ENCODE data around the gene ADAP1. TPM values are rescaled to one million over a fixed set of nuclear protein-coding genes. Genes with fewer than 3 reads are reported as not detected.

The ADAP1 gene
- total and polyA plus RNA-seq, 2 of the 13 experiments (the other 11 are each of a cell fraction or from before 2014, with no cell fraction given): 10.5 to 24.6 TPM

- TF ChIP-seq MXD3 (CRISPR knock-in tag; IDR thresholded peaks at IDR 0.05) (peak; percentile 73; the same call in 1 of the 2 replicates), ZNF343 (CRISPR knock-in tag; IDR thresholded peaks at IDR 0.05) (no peak), ZNF101 (CRISPR knock-in tag; IDR thresholded peaks at IDR 0.05; ENCODE audit: borderline replicate concordance, low read depth) (0 out of 2 replicates have a peak, but pooled peaks have one; percentile 57), ERF (CRISPR knock-in tag; IDR thresholded peaks at IDR 0.05) (peak; percentile 19), ZBTB14 (CRISPR knock-in tag; IDR thresholded peaks at IDR 0.05) (peak; percentile 82), ZZZ3 (CRISPR knock-in tag; IDR thresholded peaks at IDR 0.05; ENCODE audit: borderline replicate concordance) (0 out of 2 replicates have a peak, but pooled peaks have one; percentile 22), KDM5B (CRISPR knock-in tag; IDR thresholded peaks at IDR 0.05; ENCODE audit: borderline replicate concordance) (peak; percentile 85; the same call in 1 of the 2 replicates), TCF12 (IDR thresholded peaks at IDR 0.05) (no peak), TCF12 (CRISPR knock-in tag; IDR thresholded peaks at IDR 0.05) (peak; percentile 87; the same call in 1 of the 2 replicates), RXRA (CRISPR knock-in tag; IDR thresholded peaks at IDR 0.05) (peak; percentile 52; the same call in 1 of the 2 replicates), IRF1 (CRISPR knock-in tag; IDR thresholded peaks at IDR 0.05; ENCODE audit: low read depth) (peak; percentile 52; the same call in 1 of the 2 replicates), POGZ (CRISPR knock-in tag; IDR thresholded peaks at IDR 0.05) (peak; percentile 92), RBM39 (IDR thresholded peaks at IDR 0.05; ENCODE audit: low read depth, low read length, poor library complexity, severe bottlenecking) (peak; percentile 12), PHF20 (CRISPR knock-in tag; IDR thresholded peaks at IDR 0.05) (peak; percentile 77), NFYC (CRISPR knock-in tag; IDR thresholded peaks at IDR 0.05) (peak; percentile 61), ZNF142 (CRISPR knock-in tag; IDR thresholded peaks at IDR 0.05) (peak; percentile 58; the same call in 1 of the 2 replicates), SNAPC2 (CRISPR knock-in tag; IDR thresholded peaks at IDR 0.05) (no peak), ZNF275 (CRISPR knock-in tag; IDR thresholded peaks at IDR 0.05; ENCODE audit: borderline replicate concordance) (peak; percentile 50; the same call in 1 of the 2 replicates)
These were observed 78.2 kb downstream of the ADAP1 start, which contains the start of gene GET4 (continued) for GRCh38 chr7:876077-876971.
